ENCODE measurements around the gene MICU2.
A peak's percentile ranks its signal among the peaks of the same experiment; 100 is the strongest.
"Not testable (repeated sequence)": the region's sequence is repeated elsewhere in the genome, so short reads cannot be mapped to it uniquely, and the experiment has no call there.

Gene MICU2

GRCh38 chr13:21553261-21553660 lies 50.7 kb downstream of the MICU2 start:
- H3K9me3 Mint-ChIP-seq; H3K27me3 Mint-ChIP-seq; DNase-seq (ENCODE audit: low spot score in 2 of 2); H3K36me3 Mint-ChIP-seq (ENCODE audit: insufficient read depth); H3K4me3 Mint-ChIP-seq; H3K27ac Mint-ChIP-seq (ENCODE audit: low read depth); ATAC-seq (replicated peaks; ENCODE audit: extremely low read depth, poor library complexity, severe bottlenecking): not testable (repeated sequence)
- H3K4me1 Mint-ChIP-seq, result peaks cover 27% of the 10 kb centered on the region

- Mint-ChIP-seq H3K36me3 (ENCODE audit: insufficient read depth) (peaks cover 14% of the 10 kb centered on the region), H3K4me1 (peaks cover 29% of the 10 kb centered on the region), H3K4me3 (no peak overlapping the region), H3K27me3 (no peaks in the 10 kb centered on the region), H3K9me3 (no peaks in the 10 kb centered on the region), H3K27ac (ENCODE audit: low read depth) (no peak overlapping the region)
- ATAC-seq (replicated peaks; ENCODE audit: extremely low read depth, poor library complexity, severe bottlenecking), result no peak
- no peak for DNase-seq (ENCODE audit: low spot score in 2 of 2)
These were observed 53.1 kb downstream of the MICU2 start for GRCh38 chr13:21550918-21551317.

- H3K27ac Mint-ChIP-seq (ENCODE audit: low read depth), result no peak overlapping the region
- peaks cover 18% of the 10 kb centered on the region for H3K36me3 Mint-ChIP-seq (ENCODE audit: insufficient read depth)
- H3K4me1 Mint-ChIP-seq, result peaks cover 36% of the 10 kb centered on the region
- H3K4me3 Mint-ChIP-seq, result no peak overlapping the region
- ATAC-seq (replicated peaks; ENCODE audit: extremely low read depth, poor library complexity, severe bottlenecking) (no peak), DNase-seq (ENCODE audit: low spot score in 2 of 2) (no peak)
- no peaks in the 10 kb centered on the region for H3K9me3 Mint-ChIP-seq
- H3K27me3 Mint-ChIP-seq, result no peaks in the 10 kb centered on the region
These were observed 54.3 kb downstream of the MICU2 start for GRCh38 chr13:21549633-21550032.

- ATAC-seq (replicated peaks; ENCODE audit: extremely low read depth, poor library complexity, severe bottlenecking) (no peak), DNase-seq (ENCODE audit: low spot score in 2 of 2) (no peak)
- Mint-ChIP-seq H3K27ac (ENCODE audit: low read depth) (no peak overlapping the region), H3K27me3 (no peaks in the 10 kb centered on the region), H3K9me3 (no peaks in the 10 kb centered on the region), H3K4me3 (no peak overlapping the region), H3K36me3 (ENCODE audit: insufficient read depth) (peaks cover 24% of the 10 kb centered on the region), H3K4me1 (peaks cover 39% of the 10 kb centered on the region)
These were observed 55.4 kb downstream of the MICU2 start for GRCh38 chr13:21548577-21548976.

- Mint-ChIP-seq H3K27ac (ENCODE audit: low read depth) (no peak overlapping the region), H3K9me3 (no peaks in the 10 kb centered on the region), H3K4me3 (no peak overlapping the region), H3K36me3 (ENCODE audit: insufficient read depth) (peaks cover 22% of the 10 kb centered on the region), H3K4me1 (peaks cover 52% of the 10 kb centered on the region), H3K27me3 (no peaks in the 10 kb centered on the region)
- DNase-seq (ENCODE audit: low spot score in 2 of 2) (no peak), ATAC-seq (replicated peaks; ENCODE audit: extremely low read depth, poor library complexity, severe bottlenecking) (no peak)
These were observed 57.6 kb downstream of the MICU2 start for GRCh38 chr13:21546372-21546771.

- Mint-ChIP-seq H3K4me3 (no peak overlapping the region), H3K27ac (ENCODE audit: low read depth) (peak overlapping the region; percentile 13), H3K4me1 (peaks cover 52% of the 10 kb centered on the region), H3K9me3 (no peaks in the 10 kb centered on the region), H3K27me3 (no peaks in the 10 kb centered on the region), H3K36me3 (ENCODE audit: insufficient read depth) (peaks cover 20% of the 10 kb centered on the region)
- ATAC-seq (replicated peaks; ENCODE audit: extremely low read depth, poor library complexity, severe bottlenecking), result no peak
- no peak for DNase-seq (ENCODE audit: low spot score in 2 of 2)
These were observed 59.5 kb downstream of the MICU2 start for GRCh38 chr13:21544515-21544914.

GRCh38 chr13:21542563-21542962 lies 61.4 kb downstream of the MICU2 start:
- H3K4me3 Mint-ChIP-seq, result no peak overlapping the region
- H3K4me1 Mint-ChIP-seq, result peaks cover 48% of the 10 kb centered on the region
- no peak overlapping the region for H3K27ac Mint-ChIP-seq (ENCODE audit: low read depth)
- H3K9me3 Mint-ChIP-seq, result no peaks in the 10 kb centered on the region
- H3K36me3 Mint-ChIP-seq (ENCODE audit: insufficient read depth), result peaks cover 25% of the 10 kb centered on the region
- H3K27me3 Mint-ChIP-seq, result no peaks in the 10 kb centered on the region
- ATAC-seq (replicated peaks; ENCODE audit: extremely low read depth, poor library complexity, severe bottlenecking) (no peak), DNase-seq (ENCODE audit: low spot score in 2 of 2) (no peak)

GRCh38 chr13:21541980-21542379 lies 62.0 kb downstream of the MICU2 start:
- no peaks in the 10 kb centered on the region for H3K27me3 Mint-ChIP-seq
- H3K4me1 Mint-ChIP-seq, result peaks cover 47% of the 10 kb centered on the region
- ATAC-seq (replicated peaks; ENCODE audit: extremely low read depth, poor library complexity, severe bottlenecking) (no peak), DNase-seq (ENCODE audit: low spot score in 2 of 2) (no peak)
- no peak overlapping the region for H3K27ac Mint-ChIP-seq (ENCODE audit: low read depth)
- no peak overlapping the region for H3K4me3 Mint-ChIP-seq
- H3K9me3 Mint-ChIP-seq, result no peaks in the 10 kb centered on the region
- H3K36me3 Mint-ChIP-seq (ENCODE audit: insufficient read depth), result peaks cover 25% of the 10 kb centered on the region

- Mint-ChIP-seq H3K27ac (ENCODE audit: low read depth) (no peak overlapping the region), H3K9me3 (no peaks in the 10 kb centered on the region), H3K4me3 (no peak overlapping the region), H3K4me1 (peaks cover 41% of the 10 kb centered on the region), H3K27me3 (no peaks in the 10 kb centered on the region), H3K36me3 (ENCODE audit: insufficient read depth) (peaks cover 24% of the 10 kb centered on the region)
- ATAC-seq (replicated peaks; ENCODE audit: extremely low read depth, poor library complexity, severe bottlenecking) (no peak), DNase-seq (ENCODE audit: low spot score in 2 of 2) (no peak)
These were observed 62.7 kb downstream of the MICU2 start for GRCh38 chr13:21541271-21541670.

- no peaks in the 10 kb centered on the region for H3K9me3 Mint-ChIP-seq
- DNase-seq (ENCODE audit: low spot score in 2 of 2) (no peak), ATAC-seq (replicated peaks; ENCODE audit: extremely low read depth, poor library complexity, severe bottlenecking) (no peak)
- peaks cover 29% of the 10 kb centered on the region for H3K4me1 Mint-ChIP-seq
- peaks cover 19% of the 10 kb centered on the region for H3K36me3 Mint-ChIP-seq (ENCODE audit: insufficient read depth)
- no peak overlapping the region for H3K27ac Mint-ChIP-seq (ENCODE audit: low read depth)
- no peaks in the 10 kb centered on the region for H3K27me3 Mint-ChIP-seq
- H3K4me3 Mint-ChIP-seq, result no peak overlapping the region
These were observed 64.3 kb downstream of the MICU2 start for GRCh38 chr13:21539687-21540086.

- Mint-ChIP-seq H3K27me3 (no peaks in the 10 kb centered on the region), H3K9me3 (no peaks in the 10 kb centered on the region), H3K36me3 (ENCODE audit: insufficient read depth) (peaks cover 18% of the 10 kb centered on the region), H3K4me3 (no peak overlapping the region), H3K4me1 (peaks cover 20% of the 10 kb centered on the region), H3K27ac (ENCODE audit: low read depth) (no peak overlapping the region)
- no peak for DNase-seq (ENCODE audit: low spot score in 2 of 2)
- no peak for ATAC-seq (replicated peaks; ENCODE audit: extremely low read depth, poor library complexity, severe bottlenecking)
These were observed 65.2 kb downstream of the MICU2 start for GRCh38 chr13:21538753-21539152.

GRCh38 chr13:21538280-21538679 lies 65.7 kb downstream of the MICU2 start:
- DNase-seq (ENCODE audit: low spot score in 2 of 2), result no peak
- H3K27ac Mint-ChIP-seq (ENCODE audit: low read depth), result no peak overlapping the region
- no peaks in the 10 kb centered on the region for H3K27me3 Mint-ChIP-seq
- no peaks in the 10 kb centered on the region for H3K9me3 Mint-ChIP-seq
- no peak for ATAC-seq (replicated peaks; ENCODE audit: extremely low read depth, poor library complexity, severe bottlenecking)
- peaks cover 18% of the 10 kb centered on the region for H3K36me3 Mint-ChIP-seq (ENCODE audit: insufficient read depth)
- peaks cover 15% of the 10 kb centered on the region for H3K4me1 Mint-ChIP-seq
- H3K4me3 Mint-ChIP-seq, result no peak overlapping the region

- Mint-ChIP-seq H3K36me3 (ENCODE audit: insufficient read depth) (peaks cover 20% of the 10 kb centered on the region), H3K27ac (ENCODE audit: low read depth) (peak overlapping the region; percentile 0), H3K4me1 (peaks cover 17% of the 10 kb centered on the region), H3K9me3 (no peaks in the 10 kb centered on the region), H3K27me3 (no peaks in the 10 kb centered on the region), H3K4me3 (no peak overlapping the region)
- DNase-seq (ENCODE audit: low spot score in 2 of 2) (no peak), ATAC-seq (replicated peaks; ENCODE audit: extremely low read depth, poor library complexity, severe bottlenecking) (no peak)
These were observed 66.9 kb downstream of the MICU2 start for GRCh38 chr13:21537105-21537504.

GRCh38 chr13:21534760-21535159 lies 69.2 kb downstream of the MICU2 start:
- Mint-ChIP-seq H3K27me3 (no peaks in the 10 kb centered on the region), H3K27ac (ENCODE audit: low read depth) (no peak overlapping the region), H3K36me3 (ENCODE audit: insufficient read depth) (peaks cover 26% of the 10 kb centered on the region), H3K4me1 (peaks cover 22% of the 10 kb centered on the region), H3K9me3 (no peaks in the 10 kb centered on the region), H3K4me3 (no peak overlapping the region)
- no peak for DNase-seq (ENCODE audit: low spot score in 2 of 2)
- ATAC-seq (replicated peaks; ENCODE audit: extremely low read depth, poor library complexity, severe bottlenecking), result no peak
